Measurements from ENCODE around the gene MLLT3.

- no peak for TF ChIP-seq CTCF (IDR thresholded peaks at IDR 0.05)
- TF ChIP-seq POLR2A (IDR thresholded peaks at IDR 0.05) = no peak
Measured at GRCh38 chr9:20505574-20505973, 116.7 kb downstream of the MLLT3 start.

All from body of pancreas (tissue), 4 donors.